ENCODE measurements around the gene PDE9A.

PDE9A gene

DNA sequence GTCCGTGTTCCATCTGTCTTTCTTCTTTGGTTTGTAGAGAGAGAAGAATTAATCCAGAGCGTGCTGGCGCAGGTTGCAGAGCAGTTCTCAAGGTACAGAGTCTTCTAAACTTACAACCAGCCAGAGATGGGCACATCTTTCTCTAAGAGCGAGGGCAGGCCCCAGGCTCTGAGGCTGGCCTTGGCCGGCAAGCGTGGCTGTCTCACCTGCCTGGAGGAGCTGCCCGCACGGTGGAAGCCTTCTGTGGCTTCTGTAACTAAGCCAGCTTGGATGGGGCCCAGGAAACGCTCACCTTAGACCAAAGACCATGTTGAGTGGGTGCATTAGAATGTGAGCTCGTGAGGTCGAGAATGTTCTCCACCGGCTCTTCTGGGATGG is 78.6 kb downstream of the PDE9A start:
- Histone ChIP-seq H3K4me3 (ENCODE audit: low read depth in 1 of 2, low read length in 2 of 2) (no peak overlapping the region), H3K9me3 (ENCODE audit: low read length) (no peaks in the 10 kb centered on the region), H3K4me1 (ENCODE audit: insufficient read depth, low read length) (peaks cover 14% of the 10 kb centered on the region), H3K27me3 (ENCODE audit: control insufficient read depth in 1 of 2, insufficient read depth in 2 of 2, low read length in 2 of 2) (no peaks in the 10 kb centered on the region), H3K36me3 (ENCODE audit: insufficient read depth, low read length) (peaks cover 43% of the 10 kb centered on the region), H3K27ac (ENCODE audit: low read depth, low read length) (peak overlapping the region; percentile 41), H3K9ac (ENCODE audit: low read length) (no peak overlapping the region)

DNA sequence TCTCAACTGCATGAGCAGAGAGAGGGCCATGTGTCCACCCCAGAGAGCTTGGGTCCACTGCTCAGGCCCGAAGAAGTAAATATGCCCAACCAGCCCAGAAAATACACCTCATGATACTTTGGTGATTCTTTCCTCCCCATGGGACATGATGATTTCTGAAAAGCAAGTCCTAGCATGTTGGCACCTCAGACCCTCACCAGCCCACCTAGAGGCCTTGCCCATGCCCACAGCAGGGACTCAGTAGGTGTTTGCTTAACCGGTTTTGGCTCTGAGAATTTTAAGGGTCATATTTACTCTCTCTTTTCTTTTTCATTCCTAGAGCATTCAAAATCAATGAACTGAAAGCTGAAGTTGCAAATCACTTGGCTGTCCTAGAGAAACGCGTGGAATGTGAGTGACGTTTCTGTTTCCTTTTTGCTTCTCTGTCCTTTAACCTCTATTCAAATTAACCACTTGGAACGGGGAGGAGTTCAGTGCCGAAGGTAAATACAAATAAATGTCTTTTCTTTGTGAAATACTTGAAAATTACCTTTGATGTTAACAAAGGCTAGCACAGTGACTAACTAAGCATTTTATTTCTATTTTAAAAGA is 79.7 kb downstream of the PDE9A start:
- H3K36me3 ChIP-seq (ENCODE audit: insufficient read depth, low read length): peaks cover 43% of the 10 kb centered on the region
- no peak overlapping the region for H3K9ac ChIP-seq (ENCODE audit: low read length)
- H3K4me1 ChIP-seq (ENCODE audit: insufficient read depth, low read length): peaks cover 19% of the 10 kb centered on the region
- H3K4me3 ChIP-seq (ENCODE audit: low read depth in 1 of 2, low read length in 2 of 2): no peak overlapping the region
- H3K27ac ChIP-seq (ENCODE audit: low read depth, low read length): no peak overlapping the region
- H3K9me3 ChIP-seq (ENCODE audit: low read length): no peaks in the 10 kb centered on the region
- H3K27me3 ChIP-seq (ENCODE audit: control insufficient read depth in 1 of 2, insufficient read depth in 2 of 2, low read length in 2 of 2): no peaks in the 10 kb centered on the region

DNA sequence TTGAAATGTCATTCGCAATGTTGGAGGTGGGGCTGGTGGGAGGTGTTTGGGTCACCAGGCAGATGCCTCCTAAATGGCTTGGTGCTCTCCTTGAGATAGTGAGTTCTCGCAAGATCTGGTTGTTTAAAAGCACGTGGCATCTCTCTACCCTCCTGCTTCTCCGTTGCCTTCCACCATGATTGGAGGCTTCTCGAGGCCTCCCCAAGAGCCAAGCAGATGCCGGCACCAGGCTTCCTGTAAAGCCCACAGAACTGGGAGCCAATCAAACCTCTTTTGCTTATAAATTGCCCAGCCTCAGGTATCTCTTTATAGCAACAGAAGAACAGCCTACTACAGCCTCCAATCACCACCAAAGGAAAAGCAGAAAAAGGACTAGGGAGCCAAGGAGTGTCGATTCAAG is 80.5 kb downstream of the PDE9A start:
- Histone ChIP-seq H3K27me3 (ENCODE audit: control insufficient read depth in 1 of 2, insufficient read depth in 2 of 2, low read length in 2 of 2) (no peaks in the 10 kb centered on the region), H3K4me3 (ENCODE audit: low read depth in 1 of 2, low read length in 2 of 2) (no peak overlapping the region), H3K4me1 (ENCODE audit: insufficient read depth, low read length) (peaks cover 26% of the 10 kb centered on the region), H3K9me3 (ENCODE audit: low read length) (no peaks in the 10 kb centered on the region), H3K27ac (ENCODE audit: low read depth, low read length) (no peak overlapping the region), H3K9ac (ENCODE audit: low read length) (no peak overlapping the region), H3K36me3 (ENCODE audit: insufficient read depth, low read length) (peaks cover 43% of the 10 kb centered on the region)

DNA sequence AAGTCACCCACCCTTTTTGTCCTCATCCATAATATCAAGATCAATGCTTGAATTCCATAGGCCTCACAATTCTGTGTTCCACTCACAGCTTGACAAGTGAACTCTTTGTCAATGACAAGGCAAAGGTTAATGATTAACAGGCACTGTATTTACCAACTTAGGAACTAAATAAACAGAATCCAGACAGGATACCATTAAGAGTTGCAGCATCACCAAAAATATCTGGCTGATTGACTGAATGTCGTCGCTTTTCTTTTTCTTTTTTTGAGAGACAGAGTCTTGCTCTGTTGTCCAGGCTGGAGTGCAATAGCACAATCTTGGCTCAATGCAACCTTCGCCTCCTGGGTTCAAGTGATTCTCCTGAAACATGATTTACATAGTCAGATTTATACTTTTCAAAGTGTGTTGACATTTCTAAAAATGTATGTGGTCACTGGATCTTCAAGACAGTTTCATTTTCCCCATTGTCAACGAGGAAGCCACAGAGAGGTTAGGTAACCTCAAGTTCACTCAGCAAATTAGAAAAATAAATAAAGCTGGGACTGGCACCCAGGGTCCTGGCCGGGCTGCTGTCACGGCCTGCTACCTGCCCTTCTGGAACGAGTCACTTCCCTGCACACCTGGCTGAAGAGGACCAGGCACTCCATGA is 81.0 kb downstream of the PDE9A start:
- Histone ChIP-seq H3K9ac (ENCODE audit: low read length) (no peak overlapping the region), H3K27me3 (ENCODE audit: control insufficient read depth in 1 of 2, insufficient read depth in 2 of 2, low read length in 2 of 2) (no peaks in the 10 kb centered on the region), H3K9me3 (ENCODE audit: low read length) (no peaks in the 10 kb centered on the region), H3K27ac (ENCODE audit: low read depth, low read length) (no peak overlapping the region), H3K4me1 (ENCODE audit: insufficient read depth, low read length) (peaks cover 28% of the 10 kb centered on the region), H3K4me3 (ENCODE audit: low read depth in 1 of 2, low read length in 2 of 2) (no peak overlapping the region), H3K36me3 (ENCODE audit: insufficient read depth, low read length) (peaks cover 43% of the 10 kb centered on the region)

- H3K9ac ChIP-seq (ENCODE audit: low read length): no peak overlapping the region
- no peak overlapping the region for H3K27ac ChIP-seq (ENCODE audit: low read depth, low read length)
- no peak overlapping the region for H3K4me3 ChIP-seq (ENCODE audit: low read depth in 1 of 2, low read length in 2 of 2)
- H3K36me3 ChIP-seq (ENCODE audit: insufficient read depth, low read length): peaks cover 43% of the 10 kb centered on the region
- no peaks in the 10 kb centered on the region for H3K9me3 ChIP-seq (ENCODE audit: low read length)
- peaks cover 28% of the 10 kb centered on the region for H3K4me1 ChIP-seq (ENCODE audit: insufficient read depth, low read length)
- H3K27me3 ChIP-seq (ENCODE audit: control insufficient read depth in 1 of 2, insufficient read depth in 2 of 2, low read length in 2 of 2): no peaks in the 10 kb centered on the region
Measured at GRCh38 chr21:42735061-42735460, 81.6 kb downstream of the PDE9A start.

- Histone ChIP-seq H3K4me1 (ENCODE audit: insufficient read depth, low read length) (peaks cover 26% of the 10 kb centered on the region), H3K9ac (ENCODE audit: low read length) (no peak overlapping the region), H3K36me3 (ENCODE audit: insufficient read depth, low read length) (peaks cover 43% of the 10 kb centered on the region), H3K9me3 (ENCODE audit: low read length) (no peaks in the 10 kb centered on the region), H3K27ac (ENCODE audit: low read depth, low read length) (no peak overlapping the region), H3K27me3 (ENCODE audit: control insufficient read depth in 1 of 2, insufficient read depth in 2 of 2, low read length in 2 of 2) (no peaks in the 10 kb centered on the region), H3K4me3 (ENCODE audit: low read depth in 1 of 2, low read length in 2 of 2) (no peak overlapping the region)
Measured at GRCh38 chr21:42735944-42736343, 82.5 kb downstream of the PDE9A start.

DNA sequence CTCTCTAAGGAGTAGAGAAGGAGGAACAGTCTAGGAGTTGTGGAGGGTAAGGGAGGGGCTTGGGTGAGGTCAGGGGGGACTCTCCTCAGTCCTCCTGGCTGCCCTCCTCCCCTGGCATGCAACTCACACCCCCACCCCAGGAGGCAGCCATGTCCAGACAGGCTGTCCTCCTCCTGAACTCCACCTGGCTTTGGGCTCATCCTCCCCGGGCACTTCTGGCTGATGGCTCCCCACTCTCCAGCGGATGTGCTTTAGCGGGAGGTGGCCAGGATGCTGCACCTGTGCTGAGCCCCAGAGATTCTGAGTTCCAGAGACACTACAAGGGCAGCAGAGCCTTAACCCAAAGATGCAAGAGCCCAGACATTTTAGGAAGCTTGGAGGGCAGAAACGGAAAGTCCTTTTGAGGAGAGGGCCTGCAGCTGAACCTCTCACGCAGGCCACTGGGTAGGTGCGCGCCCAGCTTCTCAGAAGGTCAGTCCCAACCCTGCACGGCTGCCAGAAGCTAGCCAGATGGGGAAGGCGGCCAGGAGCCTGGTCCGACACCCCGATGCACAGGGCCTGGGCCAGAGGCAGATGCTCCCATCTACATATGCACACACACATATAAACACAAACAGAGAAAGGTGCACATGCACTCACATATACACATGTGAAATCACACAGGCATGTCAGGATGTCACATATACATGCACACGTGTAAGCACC is 83.4 kb downstream of the PDE9A start:
- Histone ChIP-seq H3K4me3 (ENCODE audit: low read depth in 1 of 2, low read length in 2 of 2) (no peak overlapping the region), H3K9ac (ENCODE audit: low read length) (no peak overlapping the region), H3K27ac (ENCODE audit: low read depth, low read length) (no peak overlapping the region), H3K4me1 (ENCODE audit: insufficient read depth, low read length) (peaks cover 23% of the 10 kb centered on the region), H3K36me3 (ENCODE audit: insufficient read depth, low read length) (peaks cover 40% of the 10 kb centered on the region), H3K27me3 (ENCODE audit: control insufficient read depth in 1 of 2, insufficient read depth in 2 of 2, low read length in 2 of 2) (no peaks in the 10 kb centered on the region), H3K9me3 (ENCODE audit: low read length) (no peaks in the 10 kb centered on the region)

DNA sequence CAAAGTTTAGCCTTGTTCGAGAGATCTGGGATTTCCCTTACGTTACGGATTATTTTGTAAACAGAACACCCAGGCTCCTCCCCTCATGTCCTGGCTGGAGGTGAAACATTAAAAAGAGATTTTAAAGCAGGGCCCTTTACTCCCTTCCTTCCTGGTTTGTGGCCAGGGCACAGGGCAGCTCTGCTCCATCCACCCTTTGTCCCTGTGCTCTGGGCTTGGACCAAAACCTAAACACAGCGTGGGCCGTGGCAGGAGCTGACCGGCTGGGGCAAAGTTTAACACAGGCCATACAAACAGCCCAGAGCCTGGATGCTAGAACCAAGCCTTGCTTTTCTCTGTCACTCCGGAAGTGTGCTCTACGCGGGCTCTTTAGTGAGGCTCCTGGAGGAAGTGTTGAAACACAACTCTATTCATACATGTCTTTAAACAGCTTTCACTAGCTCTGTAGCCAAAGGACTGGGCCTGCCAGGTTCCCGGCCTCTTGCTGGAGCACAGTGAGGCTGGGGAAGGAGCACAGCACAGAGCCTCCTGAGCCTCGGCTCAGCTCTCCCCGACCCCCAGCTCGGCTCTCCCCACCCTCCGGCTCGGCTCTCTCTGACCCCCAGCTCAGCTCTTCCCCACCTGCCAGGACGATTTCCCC is 84.7 kb downstream of the PDE9A start:
- H3K4me3 ChIP-seq (ENCODE audit: low read depth in 1 of 2, low read length in 2 of 2): no peak overlapping the region
- peaks cover 31% of the 10 kb centered on the region for H3K4me1 ChIP-seq (ENCODE audit: insufficient read depth, low read length)
- peaks cover 30% of the 10 kb centered on the region for H3K36me3 ChIP-seq (ENCODE audit: insufficient read depth, low read length)
- H3K27ac ChIP-seq (ENCODE audit: low read depth, low read length): peak overlapping the region; percentile 18
- H3K9me3 ChIP-seq (ENCODE audit: low read length): no peaks in the 10 kb centered on the region
- H3K9ac ChIP-seq (ENCODE audit: low read length): peak overlapping the region; percentile 37
- no peaks in the 10 kb centered on the region for H3K27me3 ChIP-seq (ENCODE audit: control insufficient read depth in 1 of 2, insufficient read depth in 2 of 2, low read length in 2 of 2)

DNA sequence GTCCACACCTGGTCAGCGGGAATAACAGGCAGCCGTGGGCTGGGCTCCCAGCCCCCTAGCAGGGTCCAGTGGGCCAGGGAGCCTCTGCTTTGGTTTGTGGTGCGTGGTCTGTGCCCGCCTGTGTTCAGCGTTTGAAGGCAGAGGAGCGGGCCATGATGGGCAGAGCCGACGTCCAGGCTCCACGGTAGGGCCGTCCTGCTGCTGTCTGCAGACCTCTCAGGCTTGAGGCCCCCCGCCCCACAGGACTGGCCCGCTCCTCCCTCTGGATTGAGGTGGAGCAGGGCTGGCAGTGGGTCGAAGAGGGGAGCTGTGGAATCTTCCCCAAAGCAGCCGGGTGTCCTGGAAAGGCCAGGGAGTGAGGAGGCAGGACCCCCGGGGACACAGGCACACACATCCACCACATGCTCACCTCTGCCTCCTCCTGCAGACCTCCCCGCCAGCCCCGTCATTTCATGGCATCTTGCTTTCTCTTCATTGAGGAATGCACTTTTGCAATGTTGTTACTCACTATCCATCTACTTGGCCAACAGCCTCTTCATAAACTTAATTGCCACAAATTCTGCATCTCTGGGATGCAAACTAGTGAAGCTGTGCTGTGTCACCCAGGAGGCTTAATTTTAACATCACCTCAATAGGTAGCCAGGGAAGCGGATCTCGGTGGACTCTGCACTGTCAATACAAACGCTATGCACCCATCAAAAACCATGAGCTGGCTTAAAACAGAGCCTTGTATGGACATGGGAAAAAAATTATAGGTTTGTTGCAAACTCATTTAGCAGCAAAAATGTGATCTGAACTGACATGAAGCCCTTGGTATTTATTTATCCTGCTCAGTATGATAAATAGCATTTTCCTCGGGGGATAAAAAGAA is 85.9 kb downstream of the PDE9A start:
- peaks cover 24% of the 10 kb centered on the region for H3K36me3 ChIP-seq (ENCODE audit: insufficient read depth, low read length)
- H3K27me3 ChIP-seq (ENCODE audit: control insufficient read depth in 1 of 2, insufficient read depth in 2 of 2, low read length in 2 of 2): no peaks in the 10 kb centered on the region
- H3K4me1 ChIP-seq (ENCODE audit: insufficient read depth, low read length): peaks cover 34% of the 10 kb centered on the region
- H3K27ac ChIP-seq (ENCODE audit: low read depth, low read length): peak overlapping the region; percentile 18
- H3K9me3 ChIP-seq (ENCODE audit: low read length): no peaks in the 10 kb centered on the region
- no peak overlapping the region for H3K9ac ChIP-seq (ENCODE audit: low read length)
- no peak overlapping the region for H3K4me3 ChIP-seq (ENCODE audit: low read depth in 1 of 2, low read length in 2 of 2)

DNA sequence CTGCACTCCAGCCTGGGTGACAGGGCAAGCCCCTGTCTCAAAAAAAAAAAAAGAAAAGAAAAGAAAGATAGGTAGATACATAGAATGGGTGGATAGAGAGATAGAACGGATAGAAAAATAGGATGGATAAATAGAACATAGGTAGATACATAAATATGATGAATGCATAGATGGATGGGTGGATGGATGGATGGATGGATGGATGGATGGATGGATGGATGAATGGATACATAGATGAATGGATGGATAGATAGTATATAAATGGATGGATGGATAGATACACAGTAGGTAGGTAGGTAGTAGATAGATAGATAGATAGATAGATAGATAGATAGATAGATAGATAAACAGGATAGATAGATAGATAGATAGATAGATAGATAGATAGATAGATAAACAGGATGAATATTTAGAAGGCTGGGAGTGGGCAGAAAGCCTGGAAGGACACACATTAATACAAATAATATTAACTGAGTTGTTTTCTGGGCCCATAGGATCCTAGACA is 87.0 kb downstream of the PDE9A start:
- no peaks in the 10 kb centered on the region for H3K27me3 ChIP-seq (ENCODE audit: control insufficient read depth in 1 of 2, insufficient read depth in 2 of 2, low read length in 2 of 2)
- no peak overlapping the region for H3K27ac ChIP-seq (ENCODE audit: low read depth, low read length)
- no peak overlapping the region for H3K9ac ChIP-seq (ENCODE audit: low read length)
- no peak overlapping the region for H3K4me3 ChIP-seq (ENCODE audit: low read depth in 1 of 2, low read length in 2 of 2)
- peaks cover 34% of the 10 kb centered on the region for H3K4me1 ChIP-seq (ENCODE audit: insufficient read depth, low read length)
- peaks cover 25% of the 10 kb centered on the region for H3K36me3 ChIP-seq (ENCODE audit: insufficient read depth, low read length)
- no peaks in the 10 kb centered on the region for H3K9me3 ChIP-seq (ENCODE audit: low read length)

GRCh38 chr21:42741066-42741465 is 87.6 kb downstream of the PDE9A start:
- peaks cover 34% of the 10 kb centered on the region for H3K4me1 ChIP-seq (ENCODE audit: insufficient read depth, low read length)
- H3K27me3 ChIP-seq (ENCODE audit: control insufficient read depth in 1 of 2, insufficient read depth in 2 of 2, low read length in 2 of 2): no peaks in the 10 kb centered on the region
- H3K9me3 ChIP-seq (ENCODE audit: low read length): no peaks in the 10 kb centered on the region
- no peak overlapping the region for H3K4me3 ChIP-seq (ENCODE audit: low read depth in 1 of 2, low read length in 2 of 2)
- H3K9ac ChIP-seq (ENCODE audit: low read length): no peak overlapping the region
- H3K27ac ChIP-seq (ENCODE audit: low read depth, low read length): no peak overlapping the region
- H3K36me3 ChIP-seq (ENCODE audit: insufficient read depth, low read length): peaks cover 22% of the 10 kb centered on the region
